KOPT-K1 (cell line): ENCODE data around the gene PMEPA1.
A peak's percentile ranks its signal among the peaks of the same experiment; 100 is the strongest.

Source experiments
- H3K27ac ChIP-seq: fragments of 200-600 bp; sonication (generic); 2 replicates; pipeline ENCODE4 v1.5.1; 2016; ENCODE audit warnings: antibody characterized with exemption, mild to moderate bottlenecking, low read depth, low read length; ENCODE audit not compliant: poor library complexity, severe bottlenecking
- H3K36me3 ChIP-seq: fragments of 200-600 bp; sonication (generic); 2 replicates; pipeline ENCODE4 v1.5.1; 2017; ENCODE audit warnings: antibody characterized with exemption, mild to moderate bottlenecking, low read length, moderate library complexity; ENCODE audit not compliant: insufficient read depth
- H3K9me3 ChIP-seq: fragments of 200-600 bp; sonication (generic); 2 replicates; pipeline ENCODE4 v1.5.1; 2017; ENCODE audit warnings: antibody characterized with exemption, low read length, mild to moderate bottlenecking; ENCODE audit not compliant: insufficient read depth, poor library complexity, severe bottlenecking

Gene PMEPA1

DNA sequence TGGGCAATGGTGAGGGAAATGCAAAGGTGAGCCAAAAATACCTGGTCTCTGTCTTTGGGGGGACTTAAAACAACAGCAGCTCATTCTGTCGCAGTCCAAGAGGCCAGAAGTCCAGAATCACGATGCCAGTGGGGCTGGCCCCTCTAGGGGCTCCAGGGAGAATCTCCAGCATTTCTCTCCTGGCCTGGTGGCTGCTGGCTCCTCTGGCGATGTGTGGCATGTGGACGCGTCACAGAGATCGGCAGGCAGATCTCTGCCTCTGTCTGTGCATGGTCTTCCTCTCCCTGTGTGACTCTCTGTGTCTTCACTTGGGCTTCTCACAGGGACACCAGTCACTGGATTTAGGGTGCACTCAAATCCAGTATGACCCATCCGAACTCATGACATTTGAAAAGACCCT is 14.0 kb upstream of the PMEPA1 start:
- no peaks in the 10 kb centered on the region for H3K36me3 ChIP-seq
- no peak overlapping the region for H3K27ac ChIP-seq
- H3K9me3 ChIP-seq, result no peaks in the 10 kb centered on the region

DNA sequence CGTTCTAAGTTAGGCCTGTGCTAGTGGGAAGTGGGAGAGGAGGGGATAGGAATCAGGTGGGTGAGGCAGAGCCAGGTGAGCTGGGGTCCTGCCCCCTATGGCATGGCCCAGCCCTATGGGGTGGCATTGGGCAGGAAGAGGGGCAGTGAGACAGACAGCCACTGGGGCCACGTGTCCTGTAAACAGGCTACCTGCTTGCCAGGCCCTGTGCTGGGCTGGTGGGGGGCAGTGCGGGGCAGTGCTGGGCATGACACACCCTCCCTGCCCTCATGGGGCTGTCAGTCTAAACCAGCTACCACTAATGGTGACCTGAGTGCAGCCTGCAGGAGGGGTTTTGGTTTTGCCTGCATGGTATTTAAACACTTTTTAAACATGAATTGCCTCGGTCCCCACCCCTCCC is 10.1 kb upstream of the PMEPA1 start:
- Histone ChIP-seq H3K9me3 (no peaks in the 10 kb centered on the region), H3K27ac (no peak overlapping the region), H3K36me3 (no peaks in the 10 kb centered on the region)

DNA sequence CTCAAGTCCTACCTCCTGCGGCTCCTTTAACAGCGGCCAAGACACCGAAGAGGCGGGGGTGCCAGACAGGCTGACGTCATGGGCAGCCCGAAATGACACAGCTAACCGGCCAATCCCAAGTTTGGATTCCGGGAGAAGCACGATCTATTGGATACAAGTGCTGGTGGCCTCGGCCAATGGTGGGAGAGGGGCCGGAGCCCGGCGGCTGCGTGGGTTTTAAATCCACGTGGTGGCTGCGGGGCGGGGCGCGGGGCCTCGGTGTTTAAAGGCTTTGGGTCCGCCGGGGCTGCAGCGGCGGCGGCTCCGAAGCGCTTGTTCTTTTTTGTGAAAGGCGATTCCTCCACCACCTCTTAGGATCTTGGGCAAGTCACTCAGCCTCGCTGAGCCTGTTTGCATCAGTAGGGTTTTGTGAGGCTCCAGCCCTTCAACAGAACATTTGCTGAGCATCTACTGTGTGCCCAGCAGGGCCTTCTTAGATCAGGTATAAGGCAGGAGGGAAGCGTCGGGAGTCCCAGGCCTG is 8.7 kb upstream of the PMEPA1 start:
- Histone ChIP-seq H3K9me3 (no peaks in the 10 kb centered on the region), H3K27ac (no peak overlapping the region), H3K36me3 (no peaks in the 10 kb centered on the region)

DNA sequence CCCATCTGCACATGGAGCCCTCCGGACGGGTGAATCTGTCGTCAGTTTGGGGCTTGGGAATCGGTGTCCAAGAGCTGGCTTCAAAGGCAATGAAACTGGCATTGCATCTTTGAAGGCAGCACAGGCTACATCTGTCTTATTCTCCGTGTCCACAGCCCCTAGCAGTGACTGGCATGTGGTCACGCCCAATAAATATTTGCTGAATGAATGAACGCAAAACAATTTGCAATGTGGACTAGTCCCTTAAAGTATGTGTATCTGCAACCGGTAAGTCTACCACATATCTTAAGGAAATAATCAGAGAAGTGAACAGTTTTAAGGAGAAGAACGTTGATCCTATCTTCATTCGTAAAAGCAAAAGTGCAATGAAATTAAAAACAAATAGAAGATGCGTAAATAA is 8.0 kb upstream of the PMEPA1 start:
- no peaks in the 10 kb centered on the region for H3K9me3 ChIP-seq
- no peaks in the 10 kb centered on the region for H3K36me3 ChIP-seq
- no peak overlapping the region for H3K27ac ChIP-seq

DNA sequence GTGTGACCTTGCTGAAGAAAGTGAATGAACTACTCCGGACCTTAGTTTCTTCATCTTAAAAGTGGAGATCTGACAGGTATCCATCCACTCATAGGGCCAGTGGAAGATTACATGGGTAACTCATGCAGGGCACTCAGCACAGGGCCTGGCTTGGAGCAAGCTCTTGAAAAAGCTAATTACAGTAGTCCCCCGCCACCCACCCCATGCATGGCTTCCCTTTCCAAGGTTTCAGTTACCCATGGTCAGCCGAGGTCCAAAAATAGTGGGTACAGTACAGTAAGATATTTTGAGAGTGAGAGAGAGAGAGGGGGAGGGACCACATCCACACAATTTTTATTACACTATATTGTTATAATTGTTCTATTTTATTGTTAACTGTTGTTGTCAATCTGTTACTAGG is 7.1 kb upstream of the PMEPA1 start:
- no peaks in the 10 kb centered on the region for H3K9me3 ChIP-seq

DNA sequence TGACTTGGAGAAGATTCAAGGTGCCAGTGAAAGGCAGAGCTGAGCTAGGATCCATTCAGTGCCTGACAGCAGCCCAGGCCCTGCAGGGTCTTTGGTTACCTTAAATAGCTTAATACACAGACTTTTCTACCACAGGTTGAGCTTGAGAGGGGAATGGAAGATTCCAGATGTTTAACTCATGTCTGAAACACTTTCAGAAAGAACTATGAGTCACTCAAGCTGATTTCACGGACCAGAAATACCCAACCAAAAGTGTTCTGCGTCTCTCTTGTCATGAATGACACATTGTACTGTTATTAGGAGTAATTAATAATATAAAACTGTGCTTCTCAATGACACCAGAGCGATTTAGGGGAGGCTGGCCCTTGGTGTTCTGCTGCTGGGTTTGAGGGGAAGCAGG is 6.4 kb upstream of the PMEPA1 start:
- no peaks in the 10 kb centered on the region for H3K36me3 ChIP-seq
- H3K9me3 ChIP-seq, result no peaks in the 10 kb centered on the region
- H3K27ac ChIP-seq, result no peak overlapping the region

More for the DNA sequence above, 7.1 kb upstream of the PMEPA1 start:
- no peak overlapping the region for H3K27ac ChIP-seq
- no peaks in the 10 kb centered on the region for H3K36me3 ChIP-seq

DNA sequence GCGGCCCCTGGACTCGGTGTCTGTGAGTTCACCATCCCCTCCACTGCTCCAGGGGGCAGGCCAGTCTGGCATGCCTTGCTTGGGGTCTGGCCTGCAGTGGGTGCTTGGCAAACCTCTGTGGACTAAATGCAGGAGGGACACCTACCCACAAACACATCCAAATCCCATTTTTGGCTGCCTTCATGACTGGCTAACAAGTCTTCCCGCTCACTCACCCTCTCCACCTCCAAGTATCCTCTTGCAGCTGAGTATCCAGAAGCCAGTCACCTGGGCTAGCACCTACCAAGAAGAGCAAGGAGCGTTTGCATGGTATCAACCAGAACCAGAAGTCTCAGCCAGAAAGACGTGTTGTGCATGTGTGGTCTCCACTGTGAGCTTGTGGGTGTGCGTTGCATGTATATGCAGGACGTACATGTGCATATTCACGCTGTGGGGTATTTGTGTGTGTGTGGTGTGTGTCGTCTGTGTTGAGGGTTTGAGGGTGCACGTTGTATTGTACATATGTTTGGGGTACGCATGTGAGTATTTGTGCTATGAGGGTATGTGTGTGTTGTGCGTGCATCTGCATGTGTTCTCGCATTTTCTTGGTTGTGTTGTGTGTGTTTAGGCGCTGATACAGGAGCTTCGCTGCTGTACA is 5.6 kb upstream of the PMEPA1 start:
- H3K36me3 ChIP-seq, result no peaks in the 10 kb centered on the region
- H3K27ac ChIP-seq, result no peak overlapping the region
- no peaks in the 10 kb centered on the region for H3K9me3 ChIP-seq

DNA sequence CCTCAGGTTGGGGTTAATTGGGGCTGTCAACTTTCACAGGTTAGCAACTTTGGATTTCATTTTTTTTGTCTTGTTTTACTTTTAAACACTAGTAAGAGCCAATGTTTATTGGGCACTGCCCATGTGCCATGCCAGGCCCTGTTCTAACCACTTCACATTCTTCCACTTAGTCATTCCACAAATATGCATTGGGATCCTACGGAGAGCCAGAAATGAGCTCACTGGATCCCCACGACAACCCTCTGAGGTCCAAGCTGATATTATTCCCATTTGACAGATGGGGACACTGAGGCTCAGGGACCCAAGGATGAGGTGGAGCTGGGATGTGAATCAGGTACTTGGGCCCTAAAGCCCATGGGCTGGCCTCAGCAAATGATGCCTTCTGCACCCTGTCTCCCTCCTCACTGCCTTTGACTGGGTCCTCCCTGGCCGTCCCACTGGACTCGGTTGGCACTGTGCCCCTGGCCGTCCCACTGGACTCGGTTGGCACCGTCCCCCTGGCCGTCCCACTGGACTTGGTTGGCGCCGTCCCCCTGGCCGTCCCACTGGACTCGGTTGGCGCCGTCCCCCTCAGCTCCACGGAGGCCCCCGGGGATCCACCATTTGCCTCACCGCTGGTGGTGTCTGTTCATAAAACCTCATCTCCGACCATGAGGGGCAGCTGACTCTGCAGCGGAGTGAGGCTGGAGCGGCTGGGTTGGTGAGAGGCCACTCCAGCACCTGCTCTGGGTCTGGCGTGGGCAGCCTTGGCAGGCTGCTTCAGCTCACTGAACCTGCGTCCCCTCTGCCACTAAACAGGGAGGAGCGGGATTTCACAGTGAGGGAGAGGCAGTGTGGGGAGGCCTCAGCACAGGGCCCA is 4.8 kb upstream of the PMEPA1 start:
- Histone ChIP-seq H3K9me3 (no peaks in the 10 kb centered on the region), H3K36me3 (no peaks in the 10 kb centered on the region), H3K27ac (no peak overlapping the region)

DNA sequence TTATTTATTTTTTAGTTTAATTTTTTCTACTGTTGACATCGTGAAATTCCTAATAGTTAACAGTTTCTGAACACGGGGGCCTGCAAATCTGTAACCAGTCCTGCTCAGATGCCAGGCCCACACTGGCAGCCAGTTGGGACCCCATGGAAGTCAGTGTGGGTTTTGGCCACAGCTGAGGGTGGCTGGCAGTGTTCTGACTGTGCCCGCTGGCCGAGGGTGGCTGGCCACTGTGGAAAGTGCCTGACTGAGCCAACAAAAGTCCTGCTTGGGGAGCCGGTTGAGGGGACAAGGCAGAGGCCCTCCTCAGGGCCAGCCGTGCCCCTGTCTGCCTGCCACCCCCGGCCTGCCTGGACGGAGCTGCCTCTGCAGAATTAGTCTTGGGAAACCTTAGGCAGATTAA is 4.1 kb upstream of the PMEPA1 start:
- Histone ChIP-seq H3K27ac (no peak overlapping the region), H3K36me3 (no peaks in the 10 kb centered on the region), H3K9me3 (no peaks in the 10 kb centered on the region)

DNA sequence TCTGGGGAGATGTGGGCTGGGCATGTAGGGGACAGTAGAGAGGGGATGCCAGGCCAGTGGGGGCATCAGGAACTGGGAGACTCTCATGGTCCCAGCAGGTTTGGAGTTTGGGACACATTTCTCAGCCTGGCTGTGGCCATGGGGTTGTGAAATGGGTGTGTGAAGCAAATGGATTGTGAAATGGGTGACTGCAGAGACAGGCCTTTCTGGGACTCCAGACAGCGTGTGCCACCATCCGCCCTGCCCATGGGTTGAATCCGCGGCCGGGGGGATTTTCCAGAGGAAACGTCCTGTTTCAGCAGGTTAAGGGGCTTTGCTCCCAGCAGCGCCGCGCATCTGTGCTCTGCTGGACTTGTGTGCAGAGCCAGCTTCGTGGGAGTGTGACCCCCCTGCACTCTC is 3.7 kb upstream of the PMEPA1 start:
- no peaks in the 10 kb centered on the region for H3K36me3 ChIP-seq
- no peak overlapping the region for H3K27ac ChIP-seq
- no peaks in the 10 kb centered on the region for H3K9me3 ChIP-seq

DNA sequence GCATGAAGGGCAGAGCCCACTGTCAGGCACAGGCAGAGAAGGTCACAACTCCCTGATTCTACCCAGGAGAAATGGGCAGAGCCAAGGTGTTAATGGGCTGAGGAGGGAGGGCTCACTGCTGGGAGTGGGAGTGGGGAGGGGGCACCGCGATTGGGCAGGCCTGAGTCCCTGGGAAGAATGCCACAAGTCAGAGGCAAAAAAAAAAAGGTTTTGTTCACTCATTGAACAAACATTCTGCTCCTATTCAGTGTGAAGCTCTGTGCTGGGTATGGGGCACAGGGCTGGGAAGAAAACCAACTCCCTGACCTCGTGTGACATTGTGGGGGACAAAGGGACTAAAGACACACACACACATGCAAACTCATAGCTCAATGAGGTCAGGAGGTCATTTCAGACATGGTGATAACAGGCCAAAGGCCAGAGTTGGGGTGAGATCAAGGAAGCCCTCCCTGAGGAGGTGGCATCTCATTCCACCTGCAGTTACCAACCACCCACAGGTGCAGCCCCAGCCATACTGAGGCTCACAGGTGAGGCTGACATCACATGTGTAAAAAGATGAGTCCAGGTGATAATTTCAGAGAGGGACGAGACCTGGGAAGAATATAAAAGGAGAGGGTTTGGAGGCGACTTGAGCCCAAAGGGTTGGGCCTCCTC is 3.2 kb upstream of the PMEPA1 start:
- Histone ChIP-seq H3K9me3 (no peaks in the 10 kb centered on the region), H3K27ac (no peak overlapping the region), H3K36me3 (no peaks in the 10 kb centered on the region)

DNA sequence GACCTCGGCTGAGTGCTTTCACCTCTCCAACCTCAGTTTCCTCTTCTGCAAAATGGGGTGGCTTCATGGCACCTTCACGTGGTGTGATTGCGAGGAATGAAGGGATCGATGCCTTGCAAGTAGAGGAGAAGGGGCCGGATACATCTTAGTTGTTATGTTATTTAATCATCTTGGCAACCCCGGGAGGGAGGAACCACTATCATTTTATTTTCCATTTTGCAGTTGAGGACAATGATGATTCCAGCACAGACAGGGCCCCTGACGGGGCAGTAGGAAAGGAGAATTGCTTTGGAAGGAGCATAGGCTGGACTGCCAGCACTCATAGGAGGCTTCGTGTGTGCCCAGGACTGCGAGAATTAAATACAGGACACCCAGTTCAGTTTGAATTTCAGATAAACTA is 2.5 kb upstream of the PMEPA1 start:
- Histone ChIP-seq H3K9me3 (no peaks in the 10 kb centered on the region), H3K36me3 (peaks cover 2% of the 10 kb centered on the region; the same call in 1 of the 2 replicates), H3K27ac (no peak overlapping the region)

DNA sequence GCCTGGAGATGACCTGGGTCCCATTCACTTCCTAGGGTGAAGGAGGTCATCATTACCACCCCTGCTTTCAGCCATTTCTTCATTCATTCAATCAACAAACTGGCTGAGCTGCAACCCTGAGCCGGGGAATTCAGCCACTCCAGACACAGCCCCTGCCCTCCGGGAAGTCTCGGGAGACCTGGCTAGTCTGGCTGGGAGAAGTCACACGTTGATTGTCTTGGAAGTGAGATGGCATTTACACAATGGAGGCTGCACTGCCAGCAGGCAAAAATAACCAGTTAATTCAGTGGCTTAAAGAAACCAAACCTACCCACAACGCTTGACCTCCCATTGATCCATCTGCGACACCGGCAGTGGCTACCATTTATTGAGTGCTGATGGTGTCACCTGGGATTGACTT is 2.0 kb upstream of the PMEPA1 start:
- peaks cover 7% of the 10 kb centered on the region; the same call in 1 of the 2 replicates for H3K36me3 ChIP-seq
- no peaks in the 10 kb centered on the region for H3K9me3 ChIP-seq
- no peak overlapping the region for H3K27ac ChIP-seq

DNA sequence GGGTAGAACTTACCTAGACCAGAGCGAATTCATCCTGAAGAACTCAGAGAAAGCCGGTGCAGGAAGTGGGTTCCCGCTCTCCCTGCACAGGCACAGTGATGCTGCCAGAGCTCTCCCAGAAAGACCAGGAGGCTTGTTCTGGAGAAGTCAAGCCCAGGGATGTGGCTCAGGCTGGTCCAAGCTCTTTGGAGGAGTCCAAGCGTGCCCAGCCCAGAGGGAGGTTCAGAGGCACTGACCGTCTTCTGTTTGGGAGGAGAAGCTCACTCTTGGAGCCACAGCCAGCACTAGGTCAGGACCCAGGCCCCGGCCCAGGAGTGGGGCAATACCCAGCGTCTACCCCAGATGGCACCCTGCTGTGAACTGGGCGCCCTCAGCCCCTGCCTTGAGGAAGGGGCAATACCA is 1.5 kb upstream of the PMEPA1 start:
- Histone ChIP-seq H3K27ac (peak overlapping the region; percentile 76), H3K9me3 (no peaks in the 10 kb centered on the region), H3K36me3 (peaks cover 12% of the 10 kb centered on the region)

DNA sequence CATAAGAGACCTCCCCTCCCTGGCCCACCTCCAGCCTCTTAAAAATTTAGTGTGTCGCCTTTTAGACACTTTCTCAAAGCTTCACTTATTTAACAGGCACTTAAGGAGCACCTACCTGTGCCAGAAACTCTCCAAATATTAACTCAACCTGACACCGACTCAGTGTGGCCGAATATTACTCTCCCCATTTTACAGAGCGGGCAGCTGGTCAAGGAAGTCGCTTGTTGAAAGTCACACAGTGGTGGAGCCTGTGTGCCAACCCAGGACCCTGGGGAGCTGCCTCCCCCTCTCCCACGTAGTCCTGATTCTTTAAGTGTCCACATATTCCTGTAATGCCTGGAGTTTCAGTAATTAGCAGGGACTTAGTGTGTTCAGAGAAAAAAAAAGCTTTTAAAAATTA is 1.0 kb upstream of the PMEPA1 start:
- Histone ChIP-seq H3K36me3 (peaks cover 13% of the 10 kb centered on the region), H3K27ac (peak overlapping the region; percentile 76), H3K9me3 (no peaks in the 10 kb centered on the region)
